GM12878 (cell line): Measurements from ENCODE around the gene PNLDC1.

Experiments
- POLR2A ChIP-seq: IDR thresholded peaks from 2 replicates; pipeline ENCODE4 v1.6.1; 2011; ENCODE audit warnings: low read depth, mild to moderate bottlenecking, low read length
- POLR2AphosphoS5 ChIP-seq: IDR thresholded peaks from 2 replicates; pipeline ENCODE4 v1.6.1; 2011; ENCODE audit warnings: mild to moderate bottlenecking, low read length, inconsistent platforms
- RCOR1 ChIP-seq: conservative IDR thresholded peaks from 2 replicates; pipeline ENCODE4 v1.6.1; 2012; ENCODE audit warnings: low read depth, low read length, improper control_type of control experiment
- YY1 ChIP-seq: IDR thresholded peaks from 2 replicates; pipeline ENCODE4 v1.6.1; 2011; ENCODE audit warnings: low read depth, mild to moderate bottlenecking, low read length
- TF ChIP-seq, protein P1 (sequence below), 3 experiments: IDR thresholded peaks in 2 of 3; conservative IDR thresholded peaks in 1 of 3; 2 replicates each; pipeline ENCODE4 v1.5.1; 2011; ENCODE audit warnings: low read depth in 3 of 3, low read length in 3 of 3, mild to moderate bottlenecking in 3 of 3, control low read depth in 2 of 3, moderate library complexity in 2 of 3, inconsistent platforms in 1 of 3, mixed read lengths in 1 of 3; ENCODE audit not compliant: control insufficient read depth in 2 of 3, insufficient read depth in 1 of 3; ENCODE audit errors: extremely low read depth in 1 of 3
- TF ChIP-seq, protein P2 (sequence below): IDR thresholded peaks from 2 replicates; pipeline ENCODE4 v1.6.1; 2011; ENCODE audit warnings: low read depth, mild to moderate bottlenecking, low read length, moderate library complexity, borderline replicate concordance; ENCODE audit errors: extremely low read depth
- TF ChIP-seq, protein P3 (sequence below): IDR thresholded peaks from 2 replicates; pipeline ENCODE4 v1.6.1; 2012; ENCODE audit warnings: mild to moderate bottlenecking, low read depth, low read length

DNA sequence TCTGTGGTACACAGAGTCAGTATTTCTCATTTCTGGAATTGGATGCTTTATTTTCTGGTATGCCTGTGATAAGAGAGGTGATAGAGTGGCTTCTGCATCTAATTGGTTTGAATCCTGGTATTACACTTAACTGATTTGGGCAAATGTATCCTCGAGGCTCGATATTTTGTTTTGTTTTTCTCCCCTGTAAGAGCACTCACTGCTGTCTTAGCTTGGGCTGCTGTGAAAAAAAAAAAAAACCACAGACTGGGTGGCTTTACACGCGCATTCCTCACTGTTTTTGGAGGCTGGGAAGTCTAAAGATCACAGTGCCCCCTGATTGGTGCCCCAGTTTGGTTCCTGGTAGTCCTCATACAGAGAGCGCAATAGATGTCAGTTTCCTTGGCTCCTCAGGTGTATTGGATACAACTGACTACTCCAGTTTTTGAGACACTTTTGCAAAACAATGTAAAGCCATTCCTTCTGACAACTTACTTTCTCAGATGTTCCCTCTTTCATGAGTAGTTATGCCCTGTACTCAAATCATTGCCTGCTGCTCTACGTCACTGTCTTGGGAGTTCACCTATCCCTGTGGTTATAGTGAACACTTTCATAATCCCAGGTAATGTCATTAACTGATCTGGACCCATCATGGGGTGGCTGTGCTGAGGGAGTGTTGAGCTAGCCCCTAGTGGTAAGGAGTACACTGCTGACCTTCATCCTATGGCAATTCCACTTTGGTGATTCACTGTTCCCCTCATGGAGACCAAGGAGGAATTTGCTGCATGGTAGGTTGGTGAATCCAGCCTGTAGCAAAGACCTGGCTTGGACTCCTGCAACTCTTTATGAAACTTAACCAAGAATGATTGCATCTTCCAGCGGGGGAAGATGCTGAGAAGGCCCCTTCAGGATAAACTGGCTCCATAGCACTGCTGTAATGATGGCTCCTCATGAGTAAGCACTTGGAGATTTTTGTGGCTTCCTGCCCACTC is 41.8 kb upstream of the PNLDC1 start:
- TF ChIP-seq, protein P1, sequence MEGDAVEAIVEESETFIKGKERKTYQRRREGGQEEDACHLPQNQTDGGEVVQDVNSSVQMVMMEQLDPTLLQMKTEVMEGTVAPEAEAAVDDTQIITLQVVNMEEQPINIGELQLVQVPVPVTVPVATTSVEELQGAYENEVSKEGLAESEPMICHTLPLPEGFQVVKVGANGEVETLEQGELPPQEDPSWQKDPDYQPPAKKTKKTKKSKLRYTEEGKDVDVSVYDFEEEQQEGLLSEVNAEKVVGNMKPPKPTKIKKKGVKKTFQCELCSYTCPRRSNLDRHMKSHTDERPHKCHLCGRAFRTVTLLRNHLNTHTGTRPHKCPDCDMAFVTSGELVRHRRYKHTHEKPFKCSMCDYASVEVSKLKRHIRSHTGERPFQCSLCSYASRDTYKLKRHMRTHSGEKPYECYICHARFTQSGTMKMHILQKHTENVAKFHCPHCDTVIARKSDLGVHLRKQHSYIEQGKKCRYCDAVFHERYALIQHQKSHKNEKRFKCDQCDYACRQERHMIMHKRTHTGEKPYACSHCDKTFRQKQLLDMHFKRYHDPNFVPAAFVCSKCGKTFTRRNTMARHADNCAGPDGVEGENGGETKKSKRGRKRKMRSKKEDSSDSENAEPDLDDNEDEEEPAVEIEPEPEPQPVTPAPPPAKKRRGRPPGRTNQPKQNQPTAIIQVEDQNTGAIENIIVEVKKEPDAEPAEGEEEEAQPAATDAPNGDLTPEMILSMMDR (IDR thresholded peaks at IDR 0.05 in 2 of 3, conservative IDR thresholded peaks at IDR 0.05 in 1 of 3; ENCODE audit: control insufficient read depth in 2 of 3, extremely low read depth in 1 of 3, insufficient read depth in 1 of 3, low read depth in 3 of 3, low read length in 3 of 3) = 0 out of 6 replicates have a peak, but pooled peaks of 1 of the 3 experiments have one; percentile 8
- TF ChIP-seq POLR2A (peak; percentile 37; the same call in 1 of the 2 replicates), POLR2AphosphoS5 (peak; percentile 21; the same call in 1 of the 2 replicates), RCOR1 (no peak), YY1 (no peak)
- TF ChIP-seq, protein P2, sequence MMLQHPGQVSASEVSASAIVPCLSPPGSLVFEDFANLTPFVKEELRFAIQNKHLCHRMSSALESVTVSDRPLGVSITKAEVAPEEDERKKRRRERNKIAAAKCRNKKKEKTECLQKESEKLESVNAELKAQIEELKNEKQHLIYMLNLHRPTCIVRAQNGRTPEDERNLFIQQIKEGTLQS = no peak
- TF ChIP-seq, protein P3, sequence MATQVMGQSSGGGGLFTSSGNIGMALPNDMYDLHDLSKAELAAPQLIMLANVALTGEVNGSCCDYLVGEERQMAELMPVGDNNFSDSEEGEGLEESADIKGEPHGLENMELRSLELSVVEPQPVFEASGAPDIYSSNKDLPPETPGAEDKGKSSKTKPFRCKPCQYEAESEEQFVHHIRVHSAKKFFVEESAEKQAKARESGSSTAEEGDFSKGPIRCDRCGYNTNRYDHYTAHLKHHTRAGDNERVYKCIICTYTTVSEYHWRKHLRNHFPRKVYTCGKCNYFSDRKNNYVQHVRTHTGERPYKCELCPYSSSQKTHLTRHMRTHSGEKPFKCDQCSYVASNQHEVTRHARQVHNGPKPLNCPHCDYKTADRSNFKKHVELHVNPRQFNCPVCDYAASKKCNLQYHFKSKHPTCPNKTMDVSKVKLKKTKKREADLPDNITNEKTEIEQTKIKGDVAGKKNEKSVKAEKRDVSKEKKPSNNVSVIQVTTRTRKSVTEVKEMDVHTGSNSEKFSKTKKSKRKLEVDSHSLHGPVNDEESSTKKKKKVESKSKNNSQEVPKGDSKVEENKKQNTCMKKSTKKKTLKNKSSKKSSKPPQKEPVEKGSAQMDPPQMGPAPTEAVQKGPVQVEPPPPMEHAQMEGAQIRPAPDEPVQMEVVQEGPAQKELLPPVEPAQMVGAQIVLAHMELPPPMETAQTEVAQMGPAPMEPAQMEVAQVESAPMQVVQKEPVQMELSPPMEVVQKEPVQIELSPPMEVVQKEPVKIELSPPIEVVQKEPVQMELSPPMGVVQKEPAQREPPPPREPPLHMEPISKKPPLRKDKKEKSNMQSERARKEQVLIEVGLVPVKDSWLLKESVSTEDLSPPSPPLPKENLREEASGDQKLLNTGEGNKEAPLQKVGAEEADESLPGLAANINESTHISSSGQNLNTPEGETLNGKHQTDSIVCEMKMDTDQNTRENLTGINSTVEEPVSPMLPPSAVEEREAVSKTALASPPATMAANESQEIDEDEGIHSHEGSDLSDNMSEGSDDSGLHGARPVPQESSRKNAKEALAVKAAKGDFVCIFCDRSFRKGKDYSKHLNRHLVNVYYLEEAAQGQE = no peak
